A549 (cell line): ENCODE data around the gene MMGT1. TPM values are rescaled to one million over a fixed set of nuclear protein-coding genes. Genes with fewer than 3 reads are reported as not detected.

ENCODE experiments used
- ATAC-seq, 2 experiments: fragments of 200-7000 bp in 1 of 2; fragments of >200 bp in 1 of 2; cut with Nextera tagmentation in 1 of 2; cut with Tn5 transposase in 1 of 2; 3 replicates each; pipeline versions ENCODE4 v1.8.0 to v1.9.1; 2018 to 2020; ENCODE audit warnings: mild to moderate bottlenecking in 1 of 2, moderate library complexity in 1 of 2
- CTCF ChIA-PET: fragments of 300-600 bp; sonication (Branson Sonifier 250); formaldehyde crosslinking; extraction: SDS; loops from one replicate; lab custom pipeline; 2021; ENCODE audit warnings: antibody characterized with exemption, inconsistent platforms; lab: Yijun Ruan, JAX
- POLR2A ChIA-PET: fragments of 350-600 bp; formaldehyde crosslinking; extraction: SDS; loops from one replicate; lab custom pipeline; 2021; ENCODE audit warnings: antibody characterized with exemption, inconsistent platforms; lab: Yijun Ruan, JAX
- DNase-seq, 2 experiments: peaks; one replicate each; pipeline versions ENCODE4 v3.0.0 to v3.0.0-alpha.2; 2011 to 2016; ENCODE audit warnings: low read depth in 1 of 2, low spot score in 1 of 2
- FAIRE-seq: peaks from 2 replicates; lab custom pipeline; 2011; peaks lifted over from hg19 to GRCh38; lab: Jason Lieb, UNC
- H3K27ac ChIP-seq, 2 experiments: fragments of >200 bp; sonication (Bioruptor Twin); formaldehyde crosslinking; 3 replicates each; pipeline ENCODE4 v1.5.1; 2016 to 2017
- H3K4me1 ChIP-seq: fragments of >200 bp; sonication (Bioruptor Twin); formaldehyde crosslinking; 3 replicates; pipeline ENCODE4 v1.6.1; 2016
- H3K4me2 ChIP-seq: fragments of >200 bp; sonication (Bioruptor Twin); formaldehyde crosslinking; 3 replicates; pipeline ENCODE4 v1.6.1; 2016
- H3K4me3 ChIP-seq: fragments of >200 bp; sonication (Bioruptor Twin); formaldehyde crosslinking; 3 replicates; pipeline ENCODE4 v1.5.1; 2016
- H3K9me3 ChIP-seq: fragments of >200 bp; sonication (Bioruptor Twin); formaldehyde crosslinking; 3 replicates; pipeline ENCODE4 v1.6.1; 2016
- BCL3 ChIP-seq: fragments of >200 bp; sonication (Bioruptor Twin); formaldehyde crosslinking; IDR thresholded peaks from 3 replicates; pipeline ENCODE4 v1.6.1; 2016
- CBX8 ChIP-seq: fragments of 200-600 bp; sonication (generic); IDR thresholded peaks from 2 replicates; pipeline ENCODE4 v1.6.1; 2016
- CEBPB ChIP-seq, 2 experiments: fragments of >200 bp in 1 of 2; sonication (Bioruptor Twin) in 1 of 2; formaldehyde crosslinking in 1 of 2; IDR thresholded peaks; 2 replicates each; pipeline ENCODE4 v1.6.1; 2012 to 2016
- CTCF ChIP-seq: fragments of >200 bp; sonication (Bioruptor Twin); formaldehyde crosslinking; IDR thresholded peaks from 3 replicates; pipeline ENCODE4 v1.5.1; 2016
- E2F6 ChIP-seq: IDR thresholded peaks from 2 replicates; pipeline ENCODE4 v1.6.1; 2012; ENCODE audit warnings: low read depth, borderline replicate concordance
- EHMT2 ChIP-seq: fragments of 200-600 bp; sonication (generic); IDR thresholded peaks from 2 replicates; pipeline ENCODE4 v1.6.1; 2016; ENCODE audit warnings: antibody characterized with exemption, low read depth, mild to moderate bottlenecking, moderate library complexity
- EP300 ChIP-seq, 2 experiments: fragments of >200 bp; sonication (Bioruptor Twin); formaldehyde crosslinking; IDR thresholded peaks; 2 replicates in 1 of 2; 3 replicates in 1 of 2; pipeline ENCODE4 v1.6.1; 2016 to 2017
- ESRRA ChIP-seq: fragments of 150-350 bp; IDR thresholded peaks from 2 replicates; pipeline ENCODE4 v1.6.1; 2014; ENCODE audit warnings: mild to moderate bottlenecking, low read length, borderline replicate concordance
- FOSL2 ChIP-seq, 2 experiments: fragments of 450-650 bp in 1 of 2; fragments of >200 bp in 1 of 2; sonication (Bioruptor Twin) in 1 of 2; formaldehyde crosslinking; IDR thresholded peaks; 2 replicates each; pipeline versions ENCODE4 v1.5.0 to v1.6.1; 2016 to 2020; ENCODE audit warnings: mild to moderate bottlenecking in 1 of 2, moderate library complexity in 1 of 2
- GATA3 ChIP-seq: IDR thresholded peaks from 2 replicates; pipeline ENCODE4 v1.6.1; 2012; ENCODE audit warnings: borderline replicate concordance
- HDAC2 ChIP-seq: fragments of 200-600 bp; sonication (generic); IDR thresholded peaks from 2 replicates; pipeline ENCODE4 v1.6.1; 2016
- KDM5A ChIP-seq: fragments of 200-600 bp; sonication (generic); IDR thresholded peaks from 2 replicates; pipeline ENCODE4 v1.6.1; 2016; ENCODE audit warnings: antibody characterized with exemption, mild to moderate bottlenecking
- MAFK ChIP-seq: fragments of 450-650 bp; IDR thresholded peaks from 2 replicates; pipeline ENCODE4 v1.6.1; 2014; ENCODE audit not compliant: partially characterized antibody
- MAX ChIP-seq: IDR thresholded peaks from 2 replicates; pipeline ENCODE4 v1.6.1; 2012
- NPAS2 ChIP-seq: fragments of 250-450 bp; sonication (Bioruptor Pico); IDR thresholded peaks from 2 replicates; pipeline ENCODE4 v1.8.0; 2022; ENCODE audit warnings: mild to moderate bottlenecking, moderate library complexity, borderline replicate concordance
- NR3C1 ChIP-seq: fragments of >200 bp; sonication (Bioruptor Twin); formaldehyde crosslinking; IDR thresholded peaks from 3 replicates; pipeline ENCODE4 v1.6.1; 2017
- RAD21 ChIP-seq, 2 experiments: fragments of >200 bp in 1 of 2; sonication (Bioruptor Twin) in 1 of 2; formaldehyde crosslinking in 1 of 2; IDR thresholded peaks in 1 of 2; conservative IDR thresholded peaks in 1 of 2; 2 replicates in 1 of 2; 3 replicates in 1 of 2; pipeline ENCODE4 v1.6.1; 2012 to 2018; ENCODE audit warnings: inconsistent platforms in 1 of 2
- RNF2 ChIP-seq: fragments of 200-600 bp; sonication (generic); IDR thresholded peaks from 2 replicates; pipeline ENCODE4 v1.6.1; 2016; ENCODE audit warnings: low read depth, mild to moderate bottlenecking, antibody characterized with exemption, moderate library complexity, borderline replicate concordance
- SMC3 ChIP-seq: fragments of >200 bp; sonication (Bioruptor Twin); formaldehyde crosslinking; IDR thresholded peaks from 3 replicates; pipeline ENCODE4 v1.6.1; 2018; ENCODE audit warnings: inconsistent platforms
- TFCP2L1 ChIP-seq: fragments of 250-450 bp; sonication (Bioruptor Pico); IDR thresholded peaks from 2 replicates; pipeline ENCODE4 v1.5.0; 2021; ENCODE audit warnings: mild to moderate bottlenecking
- USF2 ChIP-seq: fragments of 450-650 bp; IDR thresholded peaks from 2 replicates; pipeline ENCODE4 v1.6.1; 2014; ENCODE audit warnings: antibody characterized with exemption
- WGBS: methylation state at CpG from one replicate; pipeline ENCODE4 v1.1.6; 2017; ENCODE audit errors: missing lambda C conversion rate; 5-methylcytosine and 5-hydroxymethylcytosine counted together
- polyA plus RNA-seq, 4 experiments: library from polyadenylated mRNA; depleted of rRNA in 3 of 4; stranded (reverse); fragments of >200 nt; fragmentation: RNase III in 1 of 4; extraction: RNeasy Plus Mini Kit Qiagen cat#74134 plus additional on column Dnase treatment in 1 of 4; gene quantifications; 2 replicates in 3 of 4; 3 replicates in 1 of 4; pipeline ENCODE4 v1.2.3, GENCODE V29; 2011 to 2017

The MMGT1 gene
- polyA plus RNA-seq, 2 of the 4 experiments (the other 2 are of a cell fraction): 16.2 to 35.6 TPM

- TF ChIP-seq HDAC2 (no peak), KDM5A (no peak), MAX (no peak), RAD21 (conservative IDR thresholded peaks at IDR 0.05 in 1 of 2, IDR thresholded peaks at IDR 0.05 in 1 of 2) (no peak), CTCF (no peak), GATA3 (no peak), SMC3 (no peak), MAFK (no peak)
- TF ChIP-seq, all 56 proteins: peak for 0
- 17% methylated on average over 8 of the region's 32 CpGs for WGBS
- Histone ChIP-seq H3K4me2 (peak overlapping the region; percentile 82), H3K27ac (peak overlapping the region in 1 of 2 experiments; percentile 92; a peak in 2 of 6 replicates), H3K4me3 (peak overlapping the region; percentile 36), H3K4me1 (peaks cover 20% of the 10 kb centered on the region; the same call in 2 of the 3 replicates), H3K9me3 (no peaks in the 10 kb centered on the region)
- CTCF ChIA-PET: interaction anchor here (0.6 to 1.1 kb wide), 2 partner anchors 54 to 517 kb away, joined by 3 read pairs; no protein-coding TSS in a partner anchor
- FAIRE-seq (no peak), ATAC-seq (peak; percentile 21 to 39), DNase-seq (peak; percentile 41 to 73)
- POLR2A ChIA-PET: interaction anchor here (0.7 to 1.2 kb wide), 3 partner anchors 11 to 923 kb away, joined by 3 to 4 read pairs (median 3); partner anchors contain the start of genes RTL8A and SLC9A6
Observed at GRCh38 chrX:135974279-135974856, 580 bp upstream of the MMGT1 start.

- TF ChIP-seq USF2 (no peak), E2F6 (no peak), CTCF (peak; percentile 31; the same call in 2 of the 3 replicates), RAD21 (conservative IDR thresholded peaks at IDR 0.05 in 1 of 2, IDR thresholded peaks at IDR 0.05 in 1 of 2) (peak in 1 of 2 experiments; percentile 45; a peak in 4 of 5 replicates), MAX (no peak), EP300 (IDR thresholded peaks at IDR 0.05) (no peak), TFCP2L1 (no peak), RNF2 (no peak)
- POLR2A ChIA-PET: interaction anchor here (1.0 to 1.2 kb wide), 2 partner anchors 16 to 55 kb away, joined by 3 read pairs; no protein-coding TSS in a partner anchor
- 5% methylated on average over 10 of the region's 10 CpGs for WGBS
- H3K4me1 ChIP-seq: peaks cover 20% of the 10 kb centered on the region; the same call in 2 of the 3 replicates
- DNase-seq (peak; percentile 31 to 58), FAIRE-seq (peak; percentile 46), ATAC-seq (peak; percentile 65 to 73)
- H3K27ac ChIP-seq: peak overlapping the region; percentile 92
- peak overlapping the region; percentile 75 for H3K4me3 ChIP-seq
- peak overlapping the region; percentile 85 for H3K4me2 ChIP-seq
- H3K9me3 ChIP-seq: no peaks in the 10 kb centered on the region
- CTCF ChIA-PET: no interaction called here
Observed at GRCh38 chrX:135973025-135973547, 702 bp downstream of the MMGT1 start.

- ChIA-PET CTCF (no interaction called here), POLR2A (no interaction called here)
- H3K27ac ChIP-seq: no peak overlapping the region
- TF ChIP-seq NPAS2 (CRISPR knock-in tag): no peak
- TF ChIP-seq ESRRA: no peak
- no peak for TF ChIP-seq FOSL2 (IDR thresholded peaks at IDR 0.05)
- no peak for TF ChIP-seq FOSL2 (CRISPR knock-in tag; IDR thresholded peaks at IDR 0.05)
- no peak for TF ChIP-seq BCL3
- TF ChIP-seq NR3C1: no peak
- no peak for TF ChIP-seq CBX8
- TF ChIP-seq USF2: no peak
- TF ChIP-seq EHMT2: no peak
- no peak for TF ChIP-seq CEBPB (IDR thresholded peaks at IDR 0.05)
- H3K9me3 ChIP-seq: no peaks in the 10 kb centered on the region
- no peaks in the 10 kb centered on the region for H3K4me1 ChIP-seq
- ATAC-seq (peak in 1 of 2 experiments; percentile 50; a peak in 2 of 6 replicates), DNase-seq (no peak), FAIRE-seq (no peak)
- H3K4me2 ChIP-seq: no peak overlapping the region
- WGBS: 51% methylated on average over 4 of the region's 4 CpGs
- H3K4me3 ChIP-seq: no peak overlapping the region
Observed at GRCh38 chrX:135951291-135951690, 22.5 kb downstream of the MMGT1 start.
